Mesodermal cell (in vitro differentiated cells): ENCODE data around the gene TMEM51.
A peak's percentile ranks its signal among the peaks of the same experiment; 100 is the strongest.

Experiments used
- H3K27ac ChIP-seq: 2 replicates; pipeline ENCODE4 v1.7.0; 2013; ENCODE audit warnings: mild to moderate bottlenecking, low read depth, low read length, moderate library complexity; ENCODE audit not compliant: severe bottlenecking
- H3K36me3 ChIP-seq: 2 replicates; pipeline ENCODE4 v1.7.1; 2013; ENCODE audit warnings: mild to moderate bottlenecking, low read length, moderate library complexity; ENCODE audit not compliant: control insufficient read depth, insufficient read depth
- H3K4me1 ChIP-seq: one replicate; pipeline ENCODE4 v1.7.1; 2013; ENCODE audit warnings: mild to moderate bottlenecking, low read length; ENCODE audit not compliant: insufficient read depth, control insufficient read depth, poor library complexity, severe bottlenecking
- H3K4me3 ChIP-seq: 2 replicates; pipeline ENCODE4 v1.7.0; 2013; ENCODE audit warnings: low read length, control low read depth, mild to moderate bottlenecking; ENCODE audit not compliant: insufficient read depth, poor library complexity, severe bottlenecking; ENCODE audit errors: extremely low read depth
- H3K9me3 ChIP-seq: 2 replicates; pipeline ENCODE4 v1.7.1; 2013; ENCODE audit warnings: mild to moderate bottlenecking, low read length, moderate library complexity; ENCODE audit not compliant: control insufficient read depth
- WGBS, 2 experiments: methylation state at CpG; one replicate each; pipeline ENCODE4 v1.1.5; 2013; ENCODE audit warnings: missing lambda C conversion rate in 2 of 2; ENCODE audit not compliant: insufficient coverage in 2 of 2; 5-methylcytosine and 5-hydroxymethylcytosine counted together

Gene TMEM51

DNA sequence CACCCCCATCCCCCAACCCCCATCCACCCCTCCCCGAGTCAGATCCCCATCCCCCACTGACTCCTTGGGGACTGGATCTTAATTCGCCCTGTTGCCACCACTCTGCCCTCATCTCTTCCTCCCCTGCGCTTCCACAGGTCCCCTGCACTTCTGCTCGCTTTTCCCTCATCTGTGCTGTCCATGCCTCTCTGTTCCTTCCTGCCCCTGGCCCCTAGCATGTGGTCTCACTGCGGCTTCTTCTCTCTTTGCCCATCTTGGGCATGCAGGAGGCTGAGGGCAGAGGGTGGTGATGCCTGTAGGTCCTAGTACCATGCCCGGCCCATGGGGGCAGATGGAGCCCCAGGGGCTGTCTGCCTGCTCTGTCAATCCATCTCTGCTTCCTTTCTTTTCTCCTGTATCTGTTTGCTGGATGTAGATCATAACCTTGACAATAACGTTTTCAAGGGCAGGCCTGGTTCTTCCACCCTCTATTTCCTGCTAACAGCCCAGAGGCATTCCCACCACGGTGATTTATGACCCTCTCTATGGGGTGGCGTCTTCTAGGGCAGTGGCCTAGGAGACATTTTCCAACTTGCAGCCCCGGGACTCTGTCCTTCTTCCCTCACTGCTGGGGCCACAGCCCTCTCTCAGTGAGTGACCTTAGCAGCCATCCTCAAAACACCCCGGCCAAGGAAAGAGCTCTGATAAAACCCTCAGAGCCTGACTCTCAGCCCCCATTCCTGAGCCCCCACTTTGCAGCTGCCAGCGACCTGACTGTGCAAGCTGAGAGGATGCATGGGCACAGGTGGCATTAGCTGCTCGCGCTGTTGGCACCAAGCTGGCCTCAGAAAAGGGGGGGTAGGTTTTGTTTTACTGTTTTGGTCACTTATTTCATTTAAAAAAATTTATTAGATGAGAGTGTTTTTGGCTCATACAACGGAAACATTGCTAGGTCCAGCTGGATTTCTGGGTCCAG lies 33.9 kb downstream of the TMEM51 start:
- Histone ChIP-seq H3K4me1 (peaks cover 28% of the 10 kb centered on the region), H3K27ac (peak overlapping the region; percentile 6), H3K4me3 (no peak overlapping the region), H3K9me3 (no peaks in the 10 kb centered on the region), H3K36me3 (peaks cover 4% of the 10 kb centered on the region)
- WGBS, 2 experiments: 67 to 76% methylated on average over 8 to 11 of the region's 15 CpGs

DNA sequence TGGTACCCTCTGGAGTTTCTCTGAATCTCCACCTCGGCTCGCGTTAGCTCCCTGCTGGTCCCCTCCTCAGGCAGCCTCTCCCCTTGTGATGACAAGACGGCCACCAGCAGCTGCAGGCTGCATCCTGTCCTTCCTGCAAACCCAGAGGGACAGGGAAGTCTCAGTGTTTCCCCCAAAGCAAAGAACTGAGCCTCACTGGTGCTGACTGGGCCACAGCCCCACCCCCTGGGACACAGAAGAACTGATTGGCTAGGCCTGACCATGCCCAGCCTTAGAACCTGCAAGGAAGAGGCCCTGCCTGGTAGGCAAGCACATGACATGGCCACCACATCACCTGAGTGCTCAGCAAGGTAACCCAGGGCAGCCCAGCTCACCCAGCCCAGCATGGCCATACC lies 34.6 kb downstream of the TMEM51 start:
- H3K4me1 ChIP-seq: peaks cover 28% of the 10 kb centered on the region
- H3K27ac ChIP-seq: no peak overlapping the region
- H3K36me3 ChIP-seq: peaks cover 4% of the 10 kb centered on the region
- no peak overlapping the region for H3K4me3 ChIP-seq
- no peaks in the 10 kb centered on the region for H3K9me3 ChIP-seq
- WGBS, 2 experiments: 62 to 65% methylated on average over 4 of the region's 4 CpGs

DNA sequence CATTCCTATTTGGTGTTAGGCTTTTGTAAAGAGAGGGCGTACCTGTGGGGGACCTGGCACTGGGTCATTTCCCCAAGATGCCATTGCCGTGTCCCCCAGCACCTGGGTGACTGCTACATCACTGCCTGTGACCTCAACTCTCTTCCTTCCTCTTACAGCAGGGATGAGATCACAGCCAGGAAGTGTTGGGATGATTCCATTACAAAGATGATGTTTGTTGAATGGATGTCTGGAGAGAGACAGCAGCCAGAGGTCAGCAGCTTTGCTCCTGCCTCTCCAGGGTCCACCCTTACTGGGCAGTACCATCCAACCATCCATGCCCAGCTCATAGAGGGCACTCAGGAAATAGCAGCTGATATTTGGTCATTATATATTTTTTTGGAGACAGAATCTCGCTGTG lies 35.1 kb downstream of the TMEM51 start:
- H3K4me3 ChIP-seq: no peak overlapping the region

DNA sequence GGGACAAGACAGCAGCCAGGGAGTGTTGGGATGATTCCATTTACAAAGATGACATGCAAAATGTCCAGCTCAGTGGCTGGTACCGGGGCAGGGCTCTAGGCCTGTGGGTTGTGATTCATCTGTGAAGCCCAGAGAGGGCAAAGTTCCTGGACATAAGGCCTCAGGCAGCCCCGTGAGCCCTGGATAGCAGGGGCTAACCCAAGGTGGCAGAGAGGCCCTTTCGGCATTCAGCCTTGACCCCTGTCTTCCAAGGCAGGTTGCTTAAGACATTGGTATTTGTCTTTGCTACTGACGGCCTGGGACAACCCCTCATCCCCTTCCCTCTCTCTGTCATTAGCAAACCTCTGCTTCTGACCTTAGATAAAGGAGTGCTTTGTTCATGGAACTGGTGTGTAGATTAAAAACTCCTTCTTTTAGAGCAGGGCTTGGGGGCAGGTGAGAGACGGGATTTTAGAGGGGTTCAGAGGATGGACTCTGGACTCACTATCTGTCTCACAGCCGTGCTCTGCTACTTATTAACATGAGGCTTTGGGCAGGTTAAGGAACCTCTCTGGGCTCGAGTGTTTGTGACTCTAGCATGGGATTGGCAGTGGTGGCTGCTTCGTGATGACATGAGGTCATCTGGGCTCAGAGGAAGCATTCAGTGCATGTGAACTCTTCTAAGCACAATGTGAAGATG lies 36.3 kb downstream of the TMEM51 start:
- Histone ChIP-seq H3K4me3 (no peak overlapping the region), H3K27ac (no peak overlapping the region), H3K9me3 (no peaks in the 10 kb centered on the region), H3K4me1 (peaks cover 28% of the 10 kb centered on the region), H3K36me3 (no peaks in the 10 kb centered on the region)
- 82 to 89% methylated on average over 6 to 7 of the region's 8 CpGs for WGBS, 2 experiments

More for the DNA sequence above, 35.1 kb downstream of the TMEM51 start:
- Histone ChIP-seq H3K36me3 (peaks cover under 1% of the 10 kb centered on the region), H3K9me3 (no peaks in the 10 kb centered on the region), H3K27ac (no peak overlapping the region), H3K4me1 (peaks cover 28% of the 10 kb centered on the region)
- WGBS, 2 experiments: 100% methylated on average over 1 of the region's 3 CpGs; no CpG with 5 or more reads in 1 of the 2 experiments

DNA sequence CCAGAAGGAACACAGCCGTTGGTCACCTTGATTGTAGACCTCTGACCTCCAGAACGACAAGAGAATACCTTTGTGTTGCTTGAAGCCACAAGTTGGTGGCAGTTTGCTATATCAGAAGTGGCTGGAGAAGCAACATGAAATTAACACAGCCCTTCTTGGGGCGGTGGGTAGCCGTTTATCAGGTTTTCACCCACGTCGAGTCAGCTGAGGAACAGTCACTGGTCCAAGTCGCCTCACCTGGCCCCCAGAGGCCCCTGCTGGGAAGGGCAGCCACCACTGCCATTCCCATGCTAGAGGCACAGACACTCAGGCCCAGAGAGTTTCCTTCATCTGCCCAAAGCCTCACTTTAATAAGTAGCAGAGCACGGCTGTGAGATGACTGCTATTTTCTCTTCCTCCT lies 37.7 kb downstream of the TMEM51 start:
- Histone ChIP-seq H3K27ac (no peak overlapping the region), H3K4me3 (no peak overlapping the region), H3K9me3 (no peaks in the 10 kb centered on the region), H3K36me3 (no peaks in the 10 kb centered on the region), H3K4me1 (peaks cover 28% of the 10 kb centered on the region)
- 86 to 89% methylated on average over 3 to 7 of the region's 8 CpGs for WGBS, 2 experiments

DNA sequence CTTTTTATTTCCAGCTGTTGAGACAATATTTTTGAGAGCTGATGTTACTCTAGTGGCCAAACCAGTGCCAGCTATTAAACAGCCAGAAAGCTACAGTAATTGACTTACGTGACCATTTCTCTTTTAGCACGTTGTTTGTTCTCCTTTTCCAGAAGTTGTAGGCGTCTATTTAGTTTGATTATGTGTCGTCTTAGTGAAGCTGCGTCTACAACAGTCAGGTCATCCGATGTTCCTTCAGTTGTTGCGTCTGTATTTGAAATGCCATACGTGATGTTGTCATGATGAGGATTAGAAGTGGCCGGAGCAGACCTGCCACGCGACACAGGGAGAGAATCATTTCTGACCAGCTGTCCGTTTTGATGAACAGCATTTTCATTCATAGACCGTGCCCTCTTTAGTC lies 38.2 kb downstream of the TMEM51 start:
- 96% methylated on average over 13 of the region's 13 CpGs for WGBS, 2 experiments
- H3K9me3 ChIP-seq: no peaks in the 10 kb centered on the region
- H3K27ac ChIP-seq: no peak overlapping the region
- no peak overlapping the region for H3K4me3 ChIP-seq
- peaks cover 28% of the 10 kb centered on the region for H3K4me1 ChIP-seq
- H3K36me3 ChIP-seq: no peaks in the 10 kb centered on the region

DNA sequence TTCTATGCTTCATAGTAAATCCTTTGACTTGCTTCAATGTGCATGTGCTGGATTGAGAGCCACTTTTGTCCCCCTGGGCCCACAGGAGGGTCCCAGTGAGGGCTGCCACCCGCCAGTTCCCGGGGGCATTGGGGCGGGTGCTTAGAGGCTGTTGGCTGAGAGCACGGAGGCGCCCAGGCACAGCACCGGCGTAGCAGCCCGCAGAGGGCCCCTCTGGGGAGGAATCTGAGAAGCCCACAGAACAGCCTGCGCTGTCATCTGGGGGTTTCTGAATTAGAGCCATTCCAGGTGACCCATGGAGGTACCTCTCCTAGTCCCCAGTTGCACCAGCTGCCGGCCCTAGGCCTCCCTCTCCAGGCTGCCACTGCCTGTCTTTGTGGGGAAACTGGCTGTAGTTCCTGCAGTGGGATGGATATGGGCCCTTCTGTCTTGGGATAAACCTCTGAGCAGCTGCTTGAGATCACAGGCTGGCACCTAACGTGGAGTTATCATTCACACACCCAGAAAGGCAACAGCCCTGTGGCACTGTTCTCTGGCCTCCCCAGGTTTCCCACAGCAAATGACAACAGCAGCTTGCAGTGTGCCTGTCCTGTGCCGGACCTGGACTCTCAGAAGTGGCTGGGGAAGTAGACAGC lies 39.5 kb downstream of the TMEM51 start:
- no peak overlapping the region for H3K4me3 ChIP-seq
- no peaks in the 10 kb centered on the region for H3K9me3 ChIP-seq
- H3K4me1 ChIP-seq: peaks cover 20% of the 10 kb centered on the region
- no peak overlapping the region for H3K27ac ChIP-seq
- 88 to 96% methylated on average over 7 to 10 of the region's 12 CpGs for WGBS, 2 experiments
- no peaks in the 10 kb centered on the region for H3K36me3 ChIP-seq

DNA sequence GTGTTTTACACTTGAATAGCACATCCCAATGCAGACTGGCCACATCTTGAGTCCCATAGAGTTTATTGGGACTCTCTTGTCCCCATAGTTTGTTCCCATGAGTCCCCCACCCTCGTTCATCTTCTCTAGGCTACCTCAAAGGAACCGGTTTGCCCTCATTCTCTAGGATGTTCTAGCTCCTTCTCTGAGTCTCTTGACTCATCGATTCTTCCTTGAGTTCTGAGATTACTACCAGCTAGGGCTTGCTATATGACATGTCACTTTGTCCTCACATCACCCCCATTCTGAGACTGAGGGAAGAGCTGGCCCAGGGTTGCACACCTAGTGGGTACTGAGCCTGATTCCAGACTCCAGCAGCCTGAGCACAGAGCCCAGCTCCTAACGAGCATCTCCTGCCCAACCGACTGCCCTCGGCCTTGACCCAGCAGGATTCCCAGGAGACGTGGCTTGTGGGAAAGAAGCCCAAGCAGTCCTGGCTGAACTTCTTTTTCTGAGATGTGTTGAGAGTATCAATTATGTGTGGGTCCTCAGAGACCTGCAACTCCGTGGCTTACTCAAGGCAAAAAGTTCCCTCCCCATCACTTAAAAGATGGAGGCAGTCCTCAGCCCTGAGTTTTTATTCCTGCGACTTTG lies 42.0 kb downstream of the TMEM51 start:
- Histone ChIP-seq H3K4me3 (no peak overlapping the region), H3K36me3 (no peaks in the 10 kb centered on the region), H3K4me1 (peaks cover 7% of the 10 kb centered on the region), H3K9me3 (no peaks in the 10 kb centered on the region), H3K27ac (no peak overlapping the region)
- WGBS, 2 experiments: 89 to 93% methylated on average over 8 of the region's 9 CpGs

DNA sequence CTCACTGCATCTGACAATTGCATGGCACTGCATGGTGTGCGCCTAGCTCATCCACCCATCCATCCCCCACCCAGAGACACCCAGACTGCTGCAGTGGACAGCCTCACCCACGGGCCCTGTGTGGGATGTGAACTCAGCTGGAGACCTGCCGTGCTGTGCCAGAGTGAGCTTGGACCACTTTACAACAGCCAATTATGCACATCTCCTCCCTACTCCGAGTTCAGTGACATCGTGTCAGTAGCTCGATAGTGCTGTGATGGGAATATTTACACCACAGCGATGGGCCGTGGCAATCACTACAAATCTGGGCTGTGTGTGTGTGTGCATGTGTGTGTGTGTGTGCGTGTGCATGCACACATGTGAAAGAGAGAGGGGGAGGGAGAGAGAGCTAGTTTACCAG lies 42.5 kb downstream of the TMEM51 start:
- Histone ChIP-seq H3K36me3 (no peaks in the 10 kb centered on the region), H3K9me3 (no peaks in the 10 kb centered on the region), H3K4me1 (peaks cover 12% of the 10 kb centered on the region), H3K4me3 (no peak overlapping the region), H3K27ac (no peak overlapping the region)
- 86 to 91% methylated on average over 5 of the region's 9 CpGs for WGBS, 2 experiments

DNA sequence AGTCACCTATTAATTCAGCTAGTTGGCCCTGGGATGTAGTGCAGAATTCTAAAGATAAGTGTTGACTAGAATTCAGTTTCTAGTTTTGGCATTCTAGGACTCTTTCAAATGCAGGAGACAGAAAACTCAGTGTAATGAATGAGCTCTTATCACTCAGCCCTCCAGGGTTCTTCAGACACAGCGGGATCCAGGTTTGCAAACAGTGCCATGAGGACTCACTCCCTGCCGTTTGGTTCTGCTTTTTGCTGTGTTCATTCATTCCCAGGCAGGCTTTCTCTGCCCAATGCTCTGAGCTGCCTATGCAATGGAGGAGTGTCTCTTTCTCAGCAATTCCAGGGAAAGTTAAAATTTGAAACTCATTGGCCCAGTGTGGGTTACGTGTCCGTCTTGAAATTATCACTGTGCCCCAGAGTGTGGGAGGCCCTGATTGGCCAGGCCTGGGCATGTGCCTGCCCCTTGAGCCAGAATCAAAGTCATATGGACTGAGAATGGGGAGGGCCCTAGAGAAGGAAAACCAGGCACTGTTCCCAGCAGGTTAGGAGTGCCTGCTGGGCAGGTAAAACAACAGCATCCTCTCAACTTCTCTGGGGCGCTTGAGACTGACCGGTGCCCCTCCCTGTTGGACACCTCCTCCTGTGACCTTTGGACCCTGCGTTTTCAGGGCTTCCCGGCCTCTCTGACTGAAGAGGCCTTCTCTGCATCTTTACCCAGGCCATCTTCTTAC lies 43.4 kb downstream of the TMEM51 start:
- Histone ChIP-seq H3K27ac (no peak overlapping the region), H3K4me3 (no peak overlapping the region)
- 41 to 50% methylated on average over 8 of the region's 8 CpGs for WGBS, 2 experiments

More for the DNA sequence above, 43.4 kb downstream of the TMEM51 start:
- Histone ChIP-seq H3K36me3 (no peaks in the 10 kb centered on the region), H3K9me3 (no peaks in the 10 kb centered on the region), H3K4me1 (peaks cover 16% of the 10 kb centered on the region)
